Astrocyte of the cerebellum (primary cell): ENCODE results near the gene MANEAL.
A peak's percentile ranks its signal among the peaks of the same experiment; 100 is the strongest.

ENCODE experiments used
- DNase-seq: peaks from one replicate; pipeline ENCODE4 v3.0.0-alpha.2; 2011; ENCODE audit warnings: low read depth
- H3K4me3 ChIP-seq: 2 replicates; pipeline ENCODE4 v1.5.1; 2011; ENCODE audit warnings: mild to moderate bottlenecking, low read depth, low read length, moderate library complexity
- in situ Hi-C: cut with HindIII; loops from 2 replicates; pipeline ENCODE4 v1.10.0; 2017; ENCODE audit warnings: low sequenced_read_pairs
- TF ChIP-seq, protein P1 (sequence below): IDR thresholded peaks from 2 replicates; pipeline ENCODE4 v1.5.1; 2012; ENCODE audit warnings: low read length, low read depth, moderate library complexity, mild to moderate bottlenecking; ENCODE audit errors: missing control alignments

The MANEAL gene, protein sequence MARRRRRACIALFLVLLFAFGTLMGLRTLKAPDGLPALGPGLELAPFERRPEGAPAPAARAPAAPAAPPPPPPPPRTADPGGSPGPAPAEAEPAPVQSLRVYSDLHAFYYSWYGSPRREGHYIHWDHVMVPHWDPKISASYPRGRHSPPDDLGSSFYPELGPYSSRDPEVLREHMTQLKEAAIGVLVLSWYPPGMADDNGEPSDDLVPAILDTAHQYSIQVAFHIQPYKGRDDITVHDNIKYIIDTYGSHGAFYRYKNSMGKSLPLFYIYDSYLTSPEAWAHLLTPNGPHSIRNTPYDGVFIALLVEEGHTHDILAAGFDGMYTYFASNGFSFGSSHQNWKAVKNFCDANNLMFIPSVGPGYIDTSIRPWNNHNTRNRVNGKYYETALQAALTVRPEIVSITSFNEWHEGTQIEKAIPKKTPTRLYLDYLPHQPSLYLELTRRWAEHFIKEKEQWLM

DNA sequence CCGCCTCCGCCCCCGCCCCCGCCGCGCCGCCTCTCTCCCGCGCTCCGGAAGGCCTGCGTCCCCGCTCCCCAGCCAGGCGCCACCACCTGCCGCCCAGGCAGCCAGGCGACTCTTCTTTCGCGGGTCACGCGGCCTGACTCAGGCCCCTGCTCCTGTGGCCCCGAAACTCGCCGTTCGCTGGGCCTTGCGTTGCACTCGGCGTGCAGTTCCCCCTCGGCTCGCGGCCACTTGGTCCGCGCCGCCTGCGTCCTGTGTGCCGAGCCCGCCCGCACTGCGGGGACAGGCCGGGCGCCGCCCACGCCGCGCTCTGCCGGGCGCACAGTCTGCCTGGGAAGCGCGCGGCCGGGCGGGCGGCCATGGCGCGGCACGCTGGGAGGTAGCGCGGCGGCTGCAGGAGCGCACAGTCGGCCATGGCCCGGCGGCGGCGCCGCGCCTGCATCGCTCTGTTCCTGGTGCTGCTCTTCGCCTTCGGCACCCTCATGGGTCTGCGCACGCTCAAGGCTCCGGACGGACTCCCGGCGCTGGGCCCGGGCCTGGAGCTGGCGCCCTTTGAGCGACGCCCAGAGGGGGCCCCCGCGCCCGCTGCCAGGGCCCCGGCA lies at the start of gene MANEAL:
Gene MANEAL, plus strand, starts transcription at position 75 of the 599 bp plus-strand sequence. Its CDS starts 336 bp downstream, at position 411.
- in situ Hi-C loops = no loop called here
- H3K4me3 ChIP-seq = peak within 1 kb of the TSS; percentile 36
- no peak for DNase-seq
- TF ChIP-seq, protein P1, sequence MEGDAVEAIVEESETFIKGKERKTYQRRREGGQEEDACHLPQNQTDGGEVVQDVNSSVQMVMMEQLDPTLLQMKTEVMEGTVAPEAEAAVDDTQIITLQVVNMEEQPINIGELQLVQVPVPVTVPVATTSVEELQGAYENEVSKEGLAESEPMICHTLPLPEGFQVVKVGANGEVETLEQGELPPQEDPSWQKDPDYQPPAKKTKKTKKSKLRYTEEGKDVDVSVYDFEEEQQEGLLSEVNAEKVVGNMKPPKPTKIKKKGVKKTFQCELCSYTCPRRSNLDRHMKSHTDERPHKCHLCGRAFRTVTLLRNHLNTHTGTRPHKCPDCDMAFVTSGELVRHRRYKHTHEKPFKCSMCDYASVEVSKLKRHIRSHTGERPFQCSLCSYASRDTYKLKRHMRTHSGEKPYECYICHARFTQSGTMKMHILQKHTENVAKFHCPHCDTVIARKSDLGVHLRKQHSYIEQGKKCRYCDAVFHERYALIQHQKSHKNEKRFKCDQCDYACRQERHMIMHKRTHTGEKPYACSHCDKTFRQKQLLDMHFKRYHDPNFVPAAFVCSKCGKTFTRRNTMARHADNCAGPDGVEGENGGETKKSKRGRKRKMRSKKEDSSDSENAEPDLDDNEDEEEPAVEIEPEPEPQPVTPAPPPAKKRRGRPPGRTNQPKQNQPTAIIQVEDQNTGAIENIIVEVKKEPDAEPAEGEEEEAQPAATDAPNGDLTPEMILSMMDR = no peak

DNA sequence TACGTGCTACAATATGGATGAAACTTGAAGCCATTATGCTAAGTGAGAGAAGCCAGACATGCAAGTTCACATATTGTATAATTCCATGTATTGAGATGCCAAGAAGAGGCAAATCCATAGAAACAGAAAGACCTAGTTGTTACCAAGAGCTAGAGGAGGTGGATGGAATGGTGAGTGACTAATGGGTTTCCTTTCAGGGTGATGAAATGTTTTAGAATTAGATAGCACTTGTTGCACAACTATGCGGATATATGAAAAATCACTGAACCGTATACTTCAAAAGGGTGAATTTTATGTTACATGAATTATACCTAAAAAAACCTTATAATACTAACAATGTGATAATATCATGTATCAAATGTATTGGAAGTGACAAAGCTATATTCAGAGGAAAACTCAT lies 46.8 kb upstream of the MANEAL start:
- TF ChIP-seq, protein P1 = no peak
- DNase-seq = no peak
- no peak overlapping the region for H3K4me3 ChIP-seq
- in situ Hi-C loops = no loop called here

DNA sequence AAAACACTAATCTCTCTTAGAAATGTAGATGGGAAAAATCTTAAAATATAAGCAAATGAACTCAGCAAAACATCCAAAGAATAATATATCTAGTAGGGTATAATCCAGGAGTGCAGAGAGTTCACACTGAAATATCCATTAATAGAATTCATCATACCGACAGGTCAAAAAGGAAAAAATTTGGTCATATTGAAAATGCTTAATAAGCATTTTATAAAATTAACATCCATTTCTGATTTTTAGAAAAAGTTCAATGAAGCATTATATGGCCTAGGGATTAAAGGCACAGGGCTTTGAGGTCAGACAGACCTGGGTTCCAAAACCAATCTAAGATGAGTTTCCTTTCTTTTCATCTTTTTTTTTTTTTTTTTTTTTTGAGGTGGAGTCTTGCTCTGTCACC lies 45.1 kb upstream of the MANEAL start:
- in situ Hi-C loops = no loop called here
- TF ChIP-seq, protein P1 = no peak
- no peak overlapping the region for H3K4me3 ChIP-seq
- no peak for DNase-seq

DNA sequence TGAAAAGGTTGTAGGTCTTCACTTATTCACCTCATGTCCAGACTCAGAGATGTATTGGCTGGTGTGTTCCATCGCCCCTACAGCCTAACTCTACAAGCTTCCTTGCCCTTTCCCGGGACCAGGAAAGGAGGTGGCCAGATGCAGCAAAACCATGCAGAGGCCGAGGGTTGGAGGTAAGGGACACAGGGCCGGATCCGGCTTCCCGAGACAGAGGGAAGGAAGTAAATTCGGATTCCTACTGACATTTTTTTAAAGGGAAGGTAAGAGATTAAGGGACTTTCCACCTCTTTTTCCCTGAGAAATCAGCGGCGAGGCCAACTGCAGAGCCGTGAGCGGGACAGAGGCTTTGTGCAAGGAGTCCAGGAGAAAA lies 41.4 kb upstream of the MANEAL start:
- in situ Hi-C loops = no loop called here
- no peak for DNase-seq
- TF ChIP-seq, protein P1 = no peak
- no peak overlapping the region for H3K4me3 ChIP-seq

DNA sequence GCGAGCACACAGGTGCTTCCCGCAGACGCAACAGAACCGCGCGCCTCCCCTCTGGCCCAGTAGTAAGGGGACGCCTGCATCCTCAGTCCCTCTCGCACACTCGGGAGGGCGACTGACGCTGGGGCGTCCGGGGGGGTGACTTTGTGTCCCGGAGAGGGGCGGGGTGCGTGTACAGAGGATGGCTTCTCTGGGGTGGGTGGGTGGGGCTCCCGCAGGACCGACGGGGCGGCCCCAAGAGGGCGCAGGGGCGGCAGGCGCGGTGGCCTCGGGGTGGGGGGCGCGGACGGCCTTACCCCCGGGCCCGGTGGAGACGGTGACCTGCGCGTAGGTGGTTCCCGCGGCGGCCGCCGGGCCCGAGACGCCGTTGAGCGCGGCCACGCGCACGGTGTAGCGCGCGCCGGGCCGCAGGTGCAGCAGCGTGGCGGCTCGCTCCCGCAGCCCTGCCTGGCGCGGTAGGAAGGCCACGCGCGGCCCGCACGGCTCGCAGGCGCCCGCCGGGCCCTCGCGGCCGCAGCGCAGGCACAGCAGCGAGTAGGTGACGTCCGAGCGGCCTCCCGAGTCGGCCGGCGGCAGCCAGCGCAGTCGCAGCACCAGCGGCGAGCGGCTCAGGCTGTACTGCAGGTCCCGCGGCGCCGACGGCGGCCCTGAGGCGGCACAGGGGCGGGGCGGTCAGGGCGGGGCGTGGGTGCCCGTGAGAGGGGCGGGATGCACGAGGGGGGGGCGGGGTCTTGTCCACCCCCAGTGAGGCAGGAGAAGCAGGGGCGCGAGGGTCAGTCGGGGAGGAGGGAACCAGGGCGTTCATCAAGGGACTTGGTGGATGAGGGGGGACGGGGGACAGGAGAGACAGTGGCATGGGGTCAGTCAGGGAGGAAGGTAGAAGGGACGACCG lies 40.8 kb upstream of the MANEAL start:
- TF ChIP-seq, protein P1 = no peak
- in situ Hi-C loops = no loop called here
- no peak for DNase-seq
- no peak overlapping the region for H3K4me3 ChIP-seq
